Mononuclear cell (primary cell): ENCODE results near the gene HCLS1. TPM values are rescaled to one million over a fixed set of nuclear protein-coding genes. Genes with fewer than 3 reads are reported as not detected.
"Not testable (repeated sequence)": the region's sequence is repeated elsewhere in the genome, so short reads cannot be mapped to it uniquely, and the experiment has no call there.

ENCODE experiments used
- H3K27me3 ChIP-seq: 2 replicates; pipeline ENCODE4 v1.6.0; 2011; ENCODE audit warnings: low read length, control low read depth; ENCODE audit not compliant: insufficient read depth
- H3K4me1 ChIP-seq: 2 replicates; pipeline ENCODE4 v1.5.1; 2011; ENCODE audit warnings: mild to moderate bottlenecking, low read length, control low read depth; ENCODE audit not compliant: insufficient read depth
- H3K4me3 ChIP-seq: 2 replicates; pipeline ENCODE4 v1.5.1; 2011; ENCODE audit warnings: mild to moderate bottlenecking, low read length, moderate library complexity
- H3K9me3 ChIP-seq: 2 replicates; pipeline ENCODE4 v1.5.1; 2011; ENCODE audit warnings: low read depth, mild to moderate bottlenecking, control low read depth, low read length
- total RNA-seq: library from RNA; depleted of rRNA; stranded (reverse); fragments of >200 nt; gene quantifications from one replicate; pipeline ENCODE4 v1.2.3, GENCODE V29; 2012

Gene HCLS1, protein sequence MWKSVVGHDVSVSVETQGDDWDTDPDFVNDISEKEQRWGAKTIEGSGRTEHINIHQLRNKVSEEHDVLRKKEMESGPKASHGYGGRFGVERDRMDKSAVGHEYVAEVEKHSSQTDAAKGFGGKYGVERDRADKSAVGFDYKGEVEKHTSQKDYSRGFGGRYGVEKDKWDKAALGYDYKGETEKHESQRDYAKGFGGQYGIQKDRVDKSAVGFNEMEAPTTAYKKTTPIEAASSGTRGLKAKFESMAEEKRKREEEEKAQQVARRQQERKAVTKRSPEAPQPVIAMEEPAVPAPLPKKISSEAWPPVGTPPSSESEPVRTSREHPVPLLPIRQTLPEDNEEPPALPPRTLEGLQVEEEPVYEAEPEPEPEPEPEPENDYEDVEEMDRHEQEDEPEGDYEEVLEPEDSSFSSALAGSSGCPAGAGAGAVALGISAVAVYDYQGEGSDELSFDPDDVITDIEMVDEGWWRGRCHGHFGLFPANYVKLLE
- total RNA-seq: 113 TPM

DNA sequence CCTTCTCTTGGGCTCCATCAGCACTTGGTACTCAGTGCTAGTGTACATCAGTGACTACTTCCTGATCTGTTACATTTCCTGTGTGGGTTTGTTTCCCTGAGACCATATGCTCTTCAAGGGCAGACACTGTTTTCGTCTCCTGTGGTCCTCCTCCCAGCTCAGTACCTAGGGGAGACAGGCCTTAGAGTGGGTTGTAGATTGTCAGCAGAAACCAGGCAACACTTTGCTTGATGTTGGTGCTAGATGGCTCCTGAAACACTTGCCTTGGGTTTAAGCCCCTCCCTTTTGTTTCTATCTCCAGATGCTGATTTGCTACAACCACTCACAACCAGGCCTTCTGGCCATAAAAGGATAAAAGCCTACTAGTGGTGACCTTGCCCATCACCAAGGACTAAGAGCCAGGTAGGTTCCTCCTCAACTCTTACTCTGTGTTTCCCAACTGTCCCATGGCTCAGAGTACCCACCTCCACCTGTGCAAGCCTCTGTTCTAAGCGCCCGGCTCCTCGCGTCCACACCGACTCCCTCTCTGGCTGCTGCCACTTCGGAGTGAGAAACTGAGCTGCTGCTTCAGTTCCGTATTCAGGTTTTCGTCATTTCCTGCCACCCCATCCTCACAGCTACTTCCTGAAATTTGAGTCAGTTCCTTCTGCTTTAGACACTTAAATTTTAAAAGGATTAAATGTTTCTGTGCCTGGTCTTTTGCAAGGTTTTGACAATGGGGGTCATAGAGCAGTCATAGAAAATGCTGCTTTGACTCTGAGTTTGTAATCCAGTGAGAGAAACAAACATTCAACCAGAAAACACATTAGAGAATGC lies at the start of gene HCLS1:
HCLS1 (minus strand) TSS at position 548 of the 816 bp plus-strand sequence. CDS start 2,556 bp downstream, outside the sequence.
- no peaks in the 10 kb centered on the region for H3K9me3 ChIP-seq
- peak within 1 kb of the TSS; percentile 52 for H3K4me3 ChIP-seq
- no peaks in the 10 kb centered on the region for H3K27me3 ChIP-seq
- H3K4me1 ChIP-seq: peaks cover 45% of the 10 kb centered on the region

DNA sequence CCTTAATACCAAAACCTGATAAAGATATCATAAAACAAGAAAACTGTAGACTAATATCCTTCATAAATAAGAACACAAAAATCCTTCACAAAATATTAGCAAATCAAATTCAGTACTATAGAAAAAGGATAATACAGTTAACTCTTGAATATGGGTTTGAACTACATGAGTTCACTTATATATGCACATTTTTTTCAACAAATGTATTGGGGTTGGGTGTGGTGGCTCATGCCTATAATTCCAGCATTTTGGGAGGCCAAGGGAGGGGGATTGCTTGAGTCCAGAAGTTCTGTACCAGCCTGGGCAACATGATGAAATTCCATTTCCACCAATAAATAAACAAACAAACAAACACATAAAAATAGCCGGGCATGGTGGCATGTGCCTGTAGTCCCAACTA lies 49.6 kb upstream of the HCLS1 start:
- H3K4me1 ChIP-seq: no peaks in the 10 kb centered on the region

GRCh38 chr3:121707531-121708273 lies 47.0 kb upstream of the HCLS1 start:
- H3K4me3 ChIP-seq: no peak overlapping the region
- H3K4me1 ChIP-seq: no peaks in the 10 kb centered on the region
- no peaks in the 10 kb centered on the region for H3K27me3 ChIP-seq
- no peaks in the 10 kb centered on the region for H3K9me3 ChIP-seq

More for the DNA sequence above, 49.6 kb upstream of the HCLS1 start:
- H3K4me3 ChIP-seq: no peak overlapping the region
- no peaks in the 10 kb centered on the region for H3K27me3 ChIP-seq
- H3K9me3 ChIP-seq: no peaks in the 10 kb centered on the region

GRCh38 chr3:121705541-121705940 lies 44.8 kb upstream of the HCLS1 start:
- H3K4me1 ChIP-seq: no peaks in the 10 kb centered on the region
- H3K4me3 ChIP-seq: no peak overlapping the region
- H3K27me3 ChIP-seq: no peaks in the 10 kb centered on the region
- H3K9me3 ChIP-seq: no peaks in the 10 kb centered on the region

DNA sequence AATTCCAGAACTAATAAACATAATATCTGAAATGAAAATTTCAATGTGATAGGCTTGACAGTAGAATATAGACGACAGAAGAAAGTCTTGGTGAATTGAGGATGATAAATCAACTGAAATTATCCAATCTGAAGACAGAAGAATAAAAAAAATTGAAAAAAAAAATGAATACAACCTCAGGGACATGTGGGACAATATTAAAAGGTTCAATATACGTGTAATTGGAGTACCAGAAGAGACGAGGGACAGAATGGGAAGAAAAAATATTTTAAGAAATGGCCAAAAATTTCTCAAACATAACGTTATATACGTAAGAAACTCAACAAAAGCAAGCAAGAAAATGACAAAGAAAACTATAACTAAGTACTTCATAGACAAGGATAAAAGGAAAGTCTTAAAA lies 43.3 kb upstream of the HCLS1 start:
- Histone ChIP-seq H3K27me3 (no peaks in the 10 kb centered on the region), H3K4me3 (no peak overlapping the region), H3K4me1 (no peaks in the 10 kb centered on the region), H3K9me3 (no peaks in the 10 kb centered on the region)

DNA sequence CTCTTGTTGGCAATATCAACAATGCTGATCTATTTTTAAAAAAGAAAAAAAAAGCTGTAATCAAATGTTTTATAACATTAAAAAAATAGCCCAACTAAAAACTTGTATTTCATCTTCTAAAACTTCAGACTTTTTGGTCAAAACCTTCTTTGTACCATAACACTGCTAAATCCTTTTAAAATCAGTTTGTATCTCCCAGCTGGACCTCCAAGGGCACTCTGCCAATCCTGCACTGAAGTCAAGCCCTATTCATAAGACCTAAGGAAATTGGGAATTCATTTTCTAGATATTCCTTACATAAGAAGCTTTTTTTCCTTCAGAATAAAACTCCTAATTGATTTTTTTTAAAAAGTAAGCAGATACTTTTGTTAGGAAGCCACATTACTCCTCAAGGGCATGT lies 38.2 kb upstream of the HCLS1 start:
- Histone ChIP-seq H3K9me3 (no peaks in the 10 kb centered on the region), H3K27me3 (no peaks in the 10 kb centered on the region), H3K4me3 (no peak overlapping the region), H3K4me1 (no peaks in the 10 kb centered on the region)

DNA sequence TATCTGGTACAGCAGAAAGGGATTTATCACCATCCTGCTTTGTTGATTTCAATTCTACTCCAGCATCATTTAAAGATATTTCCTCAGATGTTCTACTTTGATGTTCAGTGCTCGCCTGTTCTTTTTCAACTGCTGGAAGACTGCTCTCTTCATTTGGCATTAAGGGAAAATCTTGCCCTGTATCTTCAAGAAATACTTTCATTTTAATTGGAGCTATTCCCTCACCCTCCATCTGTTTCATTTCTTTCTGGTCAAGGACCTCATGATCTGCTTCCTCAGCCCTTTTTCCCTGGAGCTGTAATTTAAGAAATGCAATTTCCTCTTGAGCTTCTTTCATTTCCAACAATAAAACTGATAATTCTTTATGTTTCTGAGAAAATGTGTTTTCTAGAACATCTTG lies 37.8 kb upstream of the HCLS1 start:
- Histone ChIP-seq H3K4me3 (no peak overlapping the region), H3K27me3 (no peaks in the 10 kb centered on the region), H3K9me3 (no peaks in the 10 kb centered on the region), H3K4me1 (no peaks in the 10 kb centered on the region)

- Histone ChIP-seq H3K9me3 (no peaks in the 10 kb centered on the region), H3K4me1 (no peaks in the 10 kb centered on the region), H3K4me3 (no peak overlapping the region)
Observed at GRCh38 chr3:121696186-121696585, 35.5 kb upstream of the HCLS1 start.

GRCh38 chr3:121692010-121692699 lies 31.5 kb upstream of the HCLS1 start:
- Histone ChIP-seq H3K27me3 (no peaks in the 10 kb centered on the region), H3K4me3 (no peak overlapping the region), H3K4me1 (peaks cover 5% of the 10 kb centered on the region), H3K9me3 (no peaks in the 10 kb centered on the region)

More at GRCh38 chr3:121696186-121696585, 35.5 kb upstream of the HCLS1 start:
- no peaks in the 10 kb centered on the region for H3K27me3 ChIP-seq

- Histone ChIP-seq H3K27me3 (no peaks in the 10 kb centered on the region), H3K9me3 (no peaks in the 10 kb centered on the region), H3K4me3 (no peak overlapping the region), H3K4me1 (peaks cover 5% of the 10 kb centered on the region)
Observed at GRCh38 chr3:121690777-121691405, 30.2 kb upstream of the HCLS1 start.

DNA sequence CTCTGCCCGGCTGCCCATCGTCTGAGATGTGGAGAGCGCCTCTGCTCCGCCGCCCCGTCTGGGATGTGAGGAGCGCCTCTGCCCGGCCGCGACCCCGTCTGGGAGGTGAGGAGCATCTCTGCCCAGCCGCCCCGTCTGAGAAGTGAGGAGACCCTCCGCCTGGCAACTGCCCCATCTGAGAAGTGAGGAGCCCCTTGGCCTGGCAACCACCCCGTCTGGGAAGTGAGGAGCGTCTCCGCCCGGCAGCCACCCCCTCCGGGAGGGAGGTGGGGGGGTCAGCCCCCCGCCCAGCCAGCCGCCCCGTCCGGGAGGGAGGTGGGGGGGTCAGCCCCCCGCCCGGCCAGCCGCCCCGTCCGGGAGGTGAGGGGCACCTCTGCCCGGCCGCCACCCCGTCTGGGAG lies 28.0 kb upstream of the HCLS1 start:
- not testable (repeated sequence) for H3K9me3 ChIP-seq, H3K4me1 ChIP-seq, H3K4me3 ChIP-seq, H3K27me3 ChIP-seq

DNA sequence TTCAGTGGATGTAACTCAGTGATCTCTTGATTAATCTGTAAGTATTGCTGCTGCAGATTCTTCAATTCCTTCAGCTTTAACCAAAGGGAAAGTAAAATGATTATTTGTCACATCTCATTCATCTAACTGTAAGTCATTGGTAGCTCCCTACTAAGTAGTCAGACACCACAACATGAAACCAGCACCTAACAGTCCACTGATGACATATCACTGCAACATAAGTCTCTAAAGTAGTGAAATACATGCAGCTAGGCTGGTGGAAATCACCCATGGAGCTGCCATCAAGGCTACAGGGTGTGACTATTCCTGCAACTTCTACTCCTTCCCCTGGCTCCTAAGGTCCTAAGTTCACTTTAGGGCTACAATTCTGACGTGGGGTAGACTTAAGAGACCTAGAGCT lies 21.1 kb upstream of the HCLS1 start:
- Histone ChIP-seq H3K4me1 (no peaks in the 10 kb centered on the region), H3K4me3 (no peak overlapping the region), H3K9me3 (no peaks in the 10 kb centered on the region), H3K27me3 (no peaks in the 10 kb centered on the region)

DNA sequence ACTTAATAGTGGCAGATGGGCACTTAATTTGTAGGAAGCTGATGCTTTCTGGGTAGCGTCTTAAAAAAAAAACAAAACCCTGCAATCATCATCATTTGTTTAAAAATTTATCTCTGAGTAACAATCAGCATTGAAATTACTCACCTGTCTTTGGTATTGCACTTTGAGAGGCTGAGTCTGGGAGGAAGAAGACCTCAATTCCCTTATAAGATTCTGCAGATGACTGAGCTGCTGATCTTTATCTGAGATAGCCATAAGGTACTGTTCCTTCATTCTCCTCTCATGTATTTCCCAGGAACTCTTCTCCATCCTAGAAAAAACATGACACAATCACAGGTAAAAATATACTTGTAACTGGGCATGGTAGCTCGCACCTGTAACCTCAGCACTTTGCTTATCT lies 16.4 kb upstream of the HCLS1 start:
- Histone ChIP-seq H3K4me1 (no peaks in the 10 kb centered on the region), H3K9me3 (no peaks in the 10 kb centered on the region), H3K27me3 (no peaks in the 10 kb centered on the region), H3K4me3 (no peak overlapping the region)

DNA sequence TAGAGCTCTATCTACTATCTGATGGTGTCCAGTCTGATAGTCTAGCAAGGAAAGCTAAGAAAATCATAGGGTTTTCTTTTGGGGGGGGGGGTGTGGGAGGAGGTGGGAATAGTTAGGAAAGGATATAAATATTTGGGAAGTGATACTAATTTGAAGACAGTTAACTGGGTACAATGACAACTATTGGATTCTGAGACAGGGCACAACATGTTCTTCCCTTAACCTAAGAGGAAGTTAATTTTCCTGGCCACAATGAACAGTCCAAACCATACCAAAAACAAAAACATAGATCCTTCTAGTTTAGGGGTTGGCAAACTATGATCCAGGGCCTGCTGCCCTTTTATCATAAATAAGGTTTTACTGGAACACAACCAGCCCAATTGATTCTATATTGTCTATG lies 10.0 kb upstream of the HCLS1 start:
- H3K27me3 ChIP-seq: no peaks in the 10 kb centered on the region

More for the DNA sequence above, 10.0 kb upstream of the HCLS1 start:
- peaks cover 21% of the 10 kb centered on the region for H3K4me1 ChIP-seq
- H3K4me3 ChIP-seq: no peak overlapping the region
- H3K9me3 ChIP-seq: no peaks in the 10 kb centered on the region
